ENCODE results near the gene VSTM4.

VSTM4 gene

GRCh38 chr10:49091450-49092210, 23.7 kb downstream of the VSTM4 start:
- no peak for DNase-seq (ENCODE audit: low read depth)

GRCh38 chr10:49090696-49091380, 24.5 kb downstream of the VSTM4 start:
- DNase-seq (ENCODE audit: low read depth): no peak

- no peak for DNase-seq (ENCODE audit: low read depth)
Observed at GRCh38 chr10:49090189-49090575, 25.1 kb downstream of the VSTM4 start.

- no peak for DNase-seq (ENCODE audit: low read depth)
Observed at GRCh38 chr10:49089557-49090188, 25.6 kb downstream of the VSTM4 start.

GRCh38 chr10:49089152-49089551, 26.2 kb downstream of the VSTM4 start:
- no peak for DNase-seq (ENCODE audit: low read depth)

- DNase-seq (ENCODE audit: low read depth): no peak
Observed at GRCh38 chr10:49086889-49087288, 28.4 kb downstream of the VSTM4 start.

- no peak for DNase-seq (ENCODE audit: low read depth)
Observed at GRCh38 chr10:49083261-49083660, 32.1 kb downstream of the VSTM4 start.

- no peak for DNase-seq (ENCODE audit: low read depth)
Observed at GRCh38 chr10:49082766-49083165, 32.6 kb downstream of the VSTM4 start.

GRCh38 chr10:49081547-49082275, 33.6 kb downstream of the VSTM4 start:
- no peak for DNase-seq (ENCODE audit: low read depth)

- DNase-seq (ENCODE audit: low read depth): no peak
Observed at GRCh38 chr10:49080965-49081364, 34.4 kb downstream of the VSTM4 start.

- no peak for DNase-seq (ENCODE audit: low read depth)
Observed at GRCh38 chr10:49080071-49080470, 35.3 kb downstream of the VSTM4 start.

- DNase-seq (ENCODE audit: low read depth): no peak
Observed at GRCh38 chr10:49079499-49079898, 35.8 kb downstream of the VSTM4 start.

GRCh38 chr10:49079072-49079471, 36.2 kb downstream of the VSTM4 start:
- DNase-seq (ENCODE audit: low read depth): no peak

- DNase-seq (ENCODE audit: low read depth): no peak
Observed at GRCh38 chr10:49078433-49078832, 36.9 kb downstream of the VSTM4 start.

GRCh38 chr10:49076741-49077521, 38.4 kb downstream of the VSTM4 start:
- no peak for DNase-seq (ENCODE audit: low read depth)

GRCh38 chr10:49076319-49076718, 39.0 kb downstream of the VSTM4 start:
- DNase-seq (ENCODE audit: low read depth): no peak

GRCh38 chr10:49075743-49076142, 39.6 kb downstream of the VSTM4 start:
- DNase-seq (ENCODE audit: low read depth): no peak

GRCh38 chr10:49074836-49075682, 40.3 kb downstream of the VSTM4 start:
- no peak for DNase-seq (ENCODE audit: low read depth)

GRCh38 chr10:49072166-49072885, 43.0 kb downstream of the VSTM4 start:
- no peak for DNase-seq (ENCODE audit: low read depth)

- no peak for DNase-seq (ENCODE audit: low read depth)
Observed at GRCh38 chr10:49071160-49071761, 44.1 kb downstream of the VSTM4 start.

Data from stimulated activated CD8-positive, alpha-beta memory T cell treated with anti-CD3 and anti-CD28 coated beads, Interleukin-15, amount 100 ng/mL, for 24 hours (primary cell).